ENCODE results near the gene FAM47E.
"Not testable (repeated sequence)": the region's sequence is repeated elsewhere in the genome, so short reads cannot be mapped to it uniquely, and the experiment has no call there.

The FAM47E gene

GRCh38 chr4:76256032-76256431 lies 4.5 kb downstream of the FAM47E start:
- no peak overlapping the region for H3K27ac ChIP-seq
- no peak overlapping the region for H3K4me3 ChIP-seq

GRCh38 chr4:76256968-76257367 lies 5.4 kb downstream of the FAM47E start:
- H3K27ac ChIP-seq: no peak overlapping the region
- no peak overlapping the region for H3K4me3 ChIP-seq

GRCh38 chr4:76257824-76258223 lies 6.3 kb downstream of the FAM47E start:
- Histone ChIP-seq H3K4me3 (no peak overlapping the region), H3K27ac (no peak overlapping the region)

- no peak overlapping the region for H3K4me3 ChIP-seq
- H3K27ac ChIP-seq: no peak overlapping the region
These were observed 9.1 kb downstream of the FAM47E start for GRCh38 chr4:76260571-76260970.

GRCh38 chr4:76265631-76266218 lies 14.2 kb downstream of the FAM47E start:
- H3K4me3 ChIP-seq: no peak overlapping the region
- no peak overlapping the region for H3K27ac ChIP-seq

GRCh38 chr4:76266627-76267026 lies 15.1 kb downstream of the FAM47E start:
- no peak overlapping the region for H3K27ac ChIP-seq
- H3K4me3 ChIP-seq: no peak overlapping the region

- no peak overlapping the region for H3K27ac ChIP-seq
- no peak overlapping the region for H3K4me3 ChIP-seq
These were observed 16.3 kb downstream of the FAM47E start for GRCh38 chr4:76267811-76268210.

GRCh38 chr4:76270244-76271175 lies 19.0 kb downstream of the FAM47E start:
- Histone ChIP-seq H3K27ac (no peak overlapping the region), H3K4me3 (no peak overlapping the region)

- Histone ChIP-seq H3K27ac (no peak overlapping the region), H3K4me3 (no peak overlapping the region)
These were observed 19.7 kb downstream of the FAM47E start for GRCh38 chr4:76271248-76271647.

- no peak overlapping the region for H3K4me3 ChIP-seq
- H3K27ac ChIP-seq: no peak overlapping the region
These were observed 20.6 kb downstream of the FAM47E start for GRCh38 chr4:76272073-76272472.

GRCh38 chr4:76272582-76272981 lies 21.1 kb downstream of the FAM47E start:
- Histone ChIP-seq H3K27ac (no peak overlapping the region), H3K4me3 (no peak overlapping the region)

- Histone ChIP-seq H3K4me3 (no peak overlapping the region), H3K27ac (no peak overlapping the region)
These were observed 21.5 kb downstream of the FAM47E start for GRCh38 chr4:76272999-76273398.

GRCh38 chr4:76275486-76276124 lies 24.1 kb downstream of the FAM47E start:
- Histone ChIP-seq H3K27ac (no peak overlapping the region), H3K4me3 (no peak overlapping the region)

GRCh38 chr4:76276813-76277212 lies 25.3 kb downstream of the FAM47E start:
- Histone ChIP-seq H3K4me3 (no peak overlapping the region), H3K27ac (no peak overlapping the region)

- no peak overlapping the region for H3K27ac ChIP-seq
- H3K4me3 ChIP-seq: no peak overlapping the region
These were observed 26.1 kb downstream of the FAM47E start for GRCh38 chr4:76277667-76278066.

GRCh38 chr4:76278583-76278982 lies 27.1 kb downstream of the FAM47E start:
- no peak overlapping the region for H3K4me3 ChIP-seq
- no peak overlapping the region for H3K27ac ChIP-seq

GRCh38 chr4:76279462-76279861 lies 27.9 kb downstream of the FAM47E start:
- Histone ChIP-seq H3K4me3 (no peak overlapping the region), H3K27ac (no peak overlapping the region)

- Histone ChIP-seq H3K27ac (no peak overlapping the region), H3K4me3 (no peak overlapping the region)
These were observed 29.2 kb downstream of the FAM47E start for GRCh38 chr4:76280488-76281441.

- H3K27ac ChIP-seq, H3K4me3 ChIP-seq: not testable (repeated sequence)
These were observed 30.1 kb downstream of the FAM47E start for GRCh38 chr4:76281594-76281993.
